Pancreas (tissue), 10 donors: ENCODE results near the gene NTN1. TPM values are rescaled to one million over a fixed set of nuclear protein-coding genes. Genes with fewer than 3 reads are reported as not detected.

Source experiments
- ATAC-seq, 4 donors: fragments of 200-7000 bp; cut with Tn5 transposase; one replicate each; pipeline versions ENCODE4 v1.8.0 to v1.9.1; 2020; ENCODE audit warnings: mild to moderate bottlenecking in 4 of 4, moderate library complexity in 4 of 4
- DNase-seq, 6 donors: peaks; one replicate each; pipeline ENCODE4 v3.0.0-alpha.2; 2020
- FAIRE-seq: peaks from 2 replicates; lab custom pipeline; 2012; peaks lifted over from hg19 to GRCh38; lab: Jason Lieb, UNC
- H3K27ac ChIP-seq, 4 donors: fragments of 200-600 bp; sonication (generic); 1 replicate in 3 of 4; 2 replicates in 1 of 4; pipeline versions ENCODE4 v1.5.0 to v1.8.0; 2020
- H3K27me3 ChIP-seq, 4 donors: fragments of 200-600 bp; one replicate each; pipeline ENCODE4 v1.8.0; 2021
- H3K36me3 ChIP-seq, 3 donors: fragments of 200-600 bp; sonication (generic) in 1 of 3; one replicate each; pipeline versions ENCODE4 v1.5.0 to v1.8.0; 2020 to 2021
- H3K4me1 ChIP-seq, 3 donors: fragments of 200-600 bp; one replicate each; pipeline ENCODE4 v1.8.0; 2021
- H3K4me3 ChIP-seq, 4 donors: fragments of 200-600 bp; sonication (generic) in 2 of 4; one replicate each; pipeline versions ENCODE4 v1.5.0 to v1.8.0; 2020 to 2021
- H3K9me3 ChIP-seq, 4 donors: fragments of 200-600 bp; one replicate each; pipeline ENCODE4 v1.8.0; 2021
- CTCF ChIP-seq, 4 donors: fragments of 200-600 bp; sonication (generic) in 3 of 4; IDR thresholded peaks; one replicate each; pipeline versions ENCODE4 v1.5.0 to v1.8.0; 2021; ENCODE audit warnings: antibody characterized with exemption in 4 of 4
- WGBS, 2 donors: extraction: QIAGEN DNeasy Blood & Tissue Kit; methylation state at CpG; one replicate each; pipeline ENCODE4 v1.1.7; 2013; 5-methylcytosine and 5-hydroxymethylcytosine counted together
- intact Hi-C, 3 donors: fragments of 100-400 bp; cut with DNase I; formaldehyde crosslinking; loops; one replicate each; pipeline versions ENCODE4 v1.11.1 to v1.14.2; 2022
- polyA plus RNA-seq, 2 donors: library from polyadenylated mRNA; stranded (reverse); fragments of 200-250 nt; gene quantifications; one replicate each; pipeline ENCODE4 v1.2.3, GENCODE V29; 2013
- total RNA-seq, 6 donors: library from RNA; stranded (reverse); fragmentation: NEBNext Ultra II Directional in 4 of 6; extraction: Animal tissue kit (Norgen Biotek cat#: 25700) in 4 of 6; gene quantifications; one replicate each; pipeline versions ENCODE4 v1.2.1 to v1.2.4, GENCODE V29; 2021 to 2023
- donor health status: healthy with polysubstance abuse.
- donor health status: DM: no; HTN: no; CAD: no; lungs with moderate emphysema.
- donor health status: DM: no; HTN: no; CAD: no.
- donor health status: control.
- donor health status: control.
- donor health status: Bipolar disorder and iron deficiency.
- donor health status: DM: yes; HTN: yes; CAD: no.
- donor health status: DM: no; HTN: no; CAD: no.
- donor health status: DM: no; HTN: no; CAD: no.
- donor health status: DM: yes; HTN: yes; CAD: no.

The NTN1 gene
- total and polyA plus RNA-seq, 8 donors, result 1.8 to 4.3 (median 2.5) TPM

DNA sequence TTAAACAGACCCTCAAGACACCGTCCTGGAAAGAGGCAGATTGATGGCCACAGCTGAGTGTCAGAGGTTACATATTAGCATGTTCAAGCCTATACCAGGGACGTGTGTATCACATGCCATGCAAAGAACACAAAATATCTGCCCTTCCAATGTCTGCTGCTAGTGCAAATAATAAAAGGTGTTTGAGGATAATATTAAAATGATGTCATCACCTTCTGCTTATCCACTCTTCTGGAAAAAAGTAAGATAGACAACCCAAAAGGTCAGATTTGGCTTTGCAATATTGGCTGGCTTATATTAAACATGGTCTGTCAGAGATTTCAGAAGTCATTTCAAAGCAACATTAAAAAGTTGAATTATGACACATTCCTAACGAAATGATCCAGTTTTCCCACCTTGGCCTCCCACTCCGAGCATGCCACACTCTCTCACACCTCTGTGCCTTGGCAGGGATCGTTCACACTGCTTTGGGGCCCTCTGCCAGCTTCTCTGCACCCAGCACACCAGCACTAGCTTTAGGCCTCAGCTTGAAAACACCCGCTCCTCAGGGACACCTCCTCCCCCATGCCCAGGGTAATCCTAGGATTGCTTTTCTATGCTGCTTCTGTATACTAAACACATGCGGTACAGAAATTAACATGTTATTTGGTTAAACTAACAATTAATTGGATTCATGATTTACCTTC is 248.2 kb downstream of the NTN1 start:
- H3K27ac ChIP-seq, result no peak overlapping the region
- no peaks in the 10 kb centered on the region for H3K4me1 ChIP-seq
- TF ChIP-seq CTCF (IDR thresholded peaks at IDR 0.05), result no peak
- intact Hi-C loops, result no loop called here
- no peak for DNase-seq
- no peaks in the 10 kb centered on the region for H3K9me3 ChIP-seq
- no peak overlapping the region for H3K4me3 ChIP-seq
- 81 to 82% methylated on average over 7 of the region's 7 CpGs for WGBS, 2 donors
- no peak for FAIRE-seq
- no peak for ATAC-seq
- H3K27me3 ChIP-seq, result no peaks in the 10 kb centered on the region
- no peaks in the 10 kb centered on the region for H3K36me3 ChIP-seq

DNA sequence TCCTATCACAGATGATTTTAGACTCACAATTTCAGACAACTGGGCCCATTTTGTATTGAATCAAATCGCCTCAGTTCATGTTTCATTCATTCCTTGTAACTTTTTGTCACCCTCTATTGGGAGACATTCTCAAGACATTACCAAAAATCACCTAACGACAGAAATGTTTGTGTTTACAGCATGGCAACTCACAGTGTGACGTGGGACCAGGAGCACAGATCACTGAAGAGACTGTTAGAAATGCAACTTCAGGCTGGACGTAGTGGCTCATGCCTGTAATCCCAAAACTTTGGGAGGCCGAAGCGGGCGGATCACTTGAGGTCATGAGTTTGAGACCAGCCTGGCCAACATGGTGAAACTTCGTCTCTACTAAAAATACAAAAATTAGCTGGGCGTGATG is 249.6 kb downstream of the NTN1 start:
- FAIRE-seq, result no peak
- Histone ChIP-seq H3K9me3 (no peaks in the 10 kb centered on the region), H3K27ac (no peak overlapping the region), H3K4me1 (no peaks in the 10 kb centered on the region), H3K27me3 (no peaks in the 10 kb centered on the region), H3K4me3 (no peak overlapping the region), H3K36me3 (no peaks in the 10 kb centered on the region)
- intact Hi-C loops, result no loop called here
- TF ChIP-seq CTCF (IDR thresholded peaks at IDR 0.05), result no peak
- no peak for ATAC-seq
- WGBS, 2 donors, result 95 to 97% methylated on average over 9 of the region's 9 CpGs
- DNase-seq, result no peak

DNA sequence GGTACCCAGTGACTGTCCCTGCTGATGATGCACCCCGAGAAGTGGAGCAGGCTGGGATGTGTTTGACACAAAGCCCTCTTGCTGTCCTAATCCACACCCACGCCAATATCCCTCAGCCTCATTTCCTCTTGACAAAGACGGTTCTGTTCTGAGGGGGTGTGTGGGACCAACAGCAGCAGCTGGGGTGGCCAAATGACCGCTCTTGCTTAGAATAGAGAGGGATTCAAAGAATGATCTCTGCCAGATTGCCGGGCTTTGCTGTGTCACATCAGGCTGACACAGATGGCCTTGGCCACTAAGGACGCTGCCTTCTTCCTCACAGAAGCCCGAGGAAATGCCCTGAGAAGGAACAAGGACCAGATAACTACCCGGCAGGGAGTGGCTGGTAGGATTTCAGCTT is 250.7 kb downstream of the NTN1 start:
- Histone ChIP-seq H3K9me3 (no peaks in the 10 kb centered on the region), H3K4me1 (no peaks in the 10 kb centered on the region), H3K4me3 (no peak overlapping the region), H3K27ac (no peak overlapping the region), H3K27me3 (no peaks in the 10 kb centered on the region), H3K36me3 (no peaks in the 10 kb centered on the region)
- WGBS, 2 donors, result 70 to 77% methylated on average over 8 of the region's 8 CpGs
- no peak for ATAC-seq
- no peak for TF ChIP-seq CTCF (IDR thresholded peaks at IDR 0.05)
- intact Hi-C loops, result no loop called here
- FAIRE-seq, result no peak
- DNase-seq, result no peak

DNA sequence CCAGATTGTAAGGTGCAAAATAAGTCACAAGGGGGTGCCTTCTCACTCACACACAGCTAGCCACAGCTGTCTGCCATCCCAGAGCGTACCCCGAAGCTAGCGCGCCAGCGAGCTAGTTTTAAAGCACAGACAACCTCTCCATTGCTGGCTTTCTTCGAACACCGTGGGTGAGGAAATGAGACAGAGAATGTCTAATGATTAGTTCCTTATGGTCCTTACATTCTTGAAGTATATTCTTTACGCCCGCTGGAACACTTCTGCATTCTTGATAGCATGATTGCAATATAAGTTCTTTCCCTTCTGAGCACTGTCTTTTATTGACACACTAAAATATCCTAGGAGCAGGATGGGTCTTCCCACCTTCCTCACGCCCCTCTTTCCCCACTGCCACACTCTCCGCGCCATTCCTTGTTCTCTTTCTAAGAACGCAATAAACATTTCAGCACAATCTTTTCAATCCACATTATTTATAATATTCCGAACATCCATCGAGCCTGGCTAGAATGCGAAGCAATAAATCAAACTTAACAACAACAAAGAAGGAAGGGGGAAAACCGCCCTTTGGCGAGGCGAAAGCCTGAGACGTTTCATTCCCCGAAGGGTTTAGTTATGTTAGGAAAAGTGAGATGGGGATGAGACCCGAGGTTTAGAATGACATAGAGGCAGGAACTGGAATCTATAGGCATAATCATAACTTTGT is 251.3 kb downstream of the NTN1 start:
- Histone ChIP-seq H3K36me3 (no peaks in the 10 kb centered on the region), H3K4me1 (no peaks in the 10 kb centered on the region), H3K9me3 (no peaks in the 10 kb centered on the region), H3K4me3 (no peak overlapping the region), H3K27ac (no peak overlapping the region), H3K27me3 (no peaks in the 10 kb centered on the region)
- ATAC-seq, result no peak
- DNase-seq, result no peak
- FAIRE-seq, result no peak
- no peak for TF ChIP-seq CTCF (IDR thresholded peaks at IDR 0.05)
- intact Hi-C loops, result no loop called here
- WGBS, 2 donors, result 89 to 90% methylated on average over 22 of the region's 22 CpGs
